ENCODE measurements around the gene SIPA1L2. TPM values are rescaled to one million over a fixed set of nuclear protein-coding genes. Genes with fewer than 3 reads are reported as not detected.
A peak's percentile ranks its signal among the peaks of the same experiment; 100 is the strongest.

SIPA1L2 gene
- total RNA-seq, 2 experiments from 2014 or later, result 6.2 to 13.5 TPM

GRCh38 chr1:232608427-232608826 lies 21.5 kb downstream of the SIPA1L2 start:
- Histone ChIP-seq H3K9me3 (ENCODE audit: low read length) (no peaks in the 10 kb centered on the region), H3K4me2 (ENCODE audit: low read length) (no peak overlapping the region), H3K4me1 (ENCODE audit: insufficient read depth, low read length, poor library complexity, severe bottlenecking) (peaks cover 22% of the 10 kb centered on the region), H3K4me3 (ENCODE audit: low read depth, low read length, poor library complexity, severe bottlenecking) (no peak overlapping the region), H2AFZ (ENCODE audit: low read length) (no peak overlapping the region), H3K27ac (ENCODE audit: low read depth, low read length, poor library complexity, severe bottlenecking) (no peak overlapping the region), H4K20me1 (ENCODE audit: insufficient read depth, low read length) (no peaks in the 10 kb centered on the region), H3K36me3 (ENCODE audit: insufficient read depth, low read length) (no peaks in the 10 kb centered on the region), H3K79me2 (ENCODE audit: insufficient read depth, low read depth, low read length) (0 out of 2 replicates have a peak, but pooled peaks cover 5% of the 10 kb centered on the region), H3K9me2 (ENCODE audit: insufficient read depth, low read length) (no peaks in the 10 kb centered on the region)
- no peak for TF ChIP-seq EZH2phosphoT487 (IDR thresholded peaks at IDR 0.05; ENCODE audit: borderline replicate concordance, low read depth, low read length)
- no peak for TF ChIP-seq CTCF (conservative IDR thresholded peaks at IDR 0.05; ENCODE audit: low read length)
- ChIA-PET POLR2A (interaction anchor here (0.7 kb wide), 3 partner anchors 12 to 63 kb away, joined by 3 to 6 read pairs (median 3); no protein-coding TSS in a partner anchor), CTCF (ENCODE audit: unreplicated experiment) (no interaction called here)
- intact Hi-C loops (cut with micrococcal nuclease; ENCODE audit: unreplicated experiment), result no loop called here
- BruUV-seq (replicated peaks), result no TSS peak
- DNase-seq (ENCODE audit: low spot score), result no peak

- no peak overlapping the region for H2AFZ ChIP-seq (ENCODE audit: low read length)
- no peaks in the 10 kb centered on the region for H3K36me3 ChIP-seq (ENCODE audit: insufficient read depth, low read length)
- no peak overlapping the region for H3K27ac ChIP-seq (ENCODE audit: low read depth, low read length, poor library complexity, severe bottlenecking)
- H3K4me2 ChIP-seq (ENCODE audit: low read length), result no peak overlapping the region
- ChIA-PET CTCF (ENCODE audit: unreplicated experiment) (interaction anchor here (1.0 kb wide), 1 partner anchor 20 kb away, joined by 3 read pairs; no protein-coding TSS in a partner anchor), POLR2A (interaction anchor here (0.8 to 2.0 kb wide), 3 partner anchors 13 to 26 kb away, joined by 3 to 7 read pairs (median 6); no protein-coding TSS in a partner anchor)
- 0 out of 2 replicates have a peak, but pooled peaks cover 6% of the 10 kb centered on the region for H4K20me1 ChIP-seq (ENCODE audit: insufficient read depth, low read length)
- intact Hi-C loops (cut with micrococcal nuclease; ENCODE audit: unreplicated experiment), result no loop called here
- no peaks in the 10 kb centered on the region for H3K79me2 ChIP-seq (ENCODE audit: insufficient read depth, low read depth, low read length)
- H3K4me1 ChIP-seq (ENCODE audit: insufficient read depth, low read length, poor library complexity, severe bottlenecking), result peaks cover 41% of the 10 kb centered on the region
- H3K9me3 ChIP-seq (ENCODE audit: low read length), result no peaks in the 10 kb centered on the region
- BruUV-seq (replicated peaks), result no TSS peak
- H3K4me3 ChIP-seq (ENCODE audit: low read depth, low read length, poor library complexity, severe bottlenecking), result no peak overlapping the region
- H3K9me2 ChIP-seq (ENCODE audit: insufficient read depth, low read length), result no peaks in the 10 kb centered on the region
- peak; percentile 39 for DNase-seq (ENCODE audit: low spot score)
- TF ChIP-seq EZH2phosphoT487 (IDR thresholded peaks at IDR 0.05; ENCODE audit: borderline replicate concordance, low read depth, low read length) (no peak), CTCF (conservative IDR thresholded peaks at IDR 0.05; ENCODE audit: low read length) (peak; percentile 66)
Observed at GRCh38 chr1:232602622-232603021, 27.3 kb downstream of the SIPA1L2 start.

Measured in OCI-LY7 (cell line).